Loucy (cell line): ENCODE measurements around the gene CPD.

Source experiments
- EZH2phosphoT487 ChIP-seq: fragments of 200-600 bp; IDR thresholded peaks from 2 replicates; pipeline ENCODE4 v1.6.1; 2018; ENCODE audit warnings: antibody characterized with exemption, mild to moderate bottlenecking, moderate library complexity, borderline replicate concordance
- TF ChIP-seq, protein P1 (sequence below): fragments of 200-600 bp; sonication (generic); conservative IDR thresholded peaks from 2 replicates; pipeline ENCODE4 v1.5.1; 2014; ENCODE audit warnings: mild to moderate bottlenecking, antibody characterized with exemption, low read length

DNA sequence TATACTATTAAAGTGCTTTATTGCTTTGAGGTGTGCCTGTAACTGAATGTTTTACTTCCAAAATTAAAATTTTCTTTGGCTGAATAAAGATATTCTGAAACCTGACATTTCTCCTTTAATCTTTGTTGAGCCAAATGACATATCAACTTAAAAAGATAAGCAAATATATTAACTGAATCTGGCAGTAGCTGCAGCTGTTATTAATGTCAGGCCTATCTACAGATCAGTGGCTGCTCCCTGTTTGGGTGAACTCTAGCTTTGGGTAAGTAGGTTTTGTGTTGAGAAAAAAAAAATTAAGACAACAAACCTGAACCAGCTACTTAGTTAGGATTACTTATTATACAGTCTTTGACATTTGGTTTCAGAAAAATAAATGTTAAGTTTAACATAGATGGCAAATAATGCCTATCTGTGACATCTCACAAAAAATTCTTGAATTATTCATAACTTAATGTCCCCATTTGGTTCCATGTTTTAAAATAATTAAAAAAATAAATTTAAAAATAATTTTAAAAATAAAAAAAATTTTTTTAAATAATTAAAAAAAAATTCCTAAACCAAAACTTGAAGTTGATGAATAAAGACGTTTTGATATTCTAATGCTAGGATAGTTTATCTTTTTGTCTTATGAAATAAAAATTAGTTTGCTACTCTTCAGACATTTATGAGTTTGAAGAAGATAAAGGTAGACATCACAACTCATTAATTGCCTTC, 19.8 kb downstream of the CPD start:
- TF ChIP-seq, protein P1, sequence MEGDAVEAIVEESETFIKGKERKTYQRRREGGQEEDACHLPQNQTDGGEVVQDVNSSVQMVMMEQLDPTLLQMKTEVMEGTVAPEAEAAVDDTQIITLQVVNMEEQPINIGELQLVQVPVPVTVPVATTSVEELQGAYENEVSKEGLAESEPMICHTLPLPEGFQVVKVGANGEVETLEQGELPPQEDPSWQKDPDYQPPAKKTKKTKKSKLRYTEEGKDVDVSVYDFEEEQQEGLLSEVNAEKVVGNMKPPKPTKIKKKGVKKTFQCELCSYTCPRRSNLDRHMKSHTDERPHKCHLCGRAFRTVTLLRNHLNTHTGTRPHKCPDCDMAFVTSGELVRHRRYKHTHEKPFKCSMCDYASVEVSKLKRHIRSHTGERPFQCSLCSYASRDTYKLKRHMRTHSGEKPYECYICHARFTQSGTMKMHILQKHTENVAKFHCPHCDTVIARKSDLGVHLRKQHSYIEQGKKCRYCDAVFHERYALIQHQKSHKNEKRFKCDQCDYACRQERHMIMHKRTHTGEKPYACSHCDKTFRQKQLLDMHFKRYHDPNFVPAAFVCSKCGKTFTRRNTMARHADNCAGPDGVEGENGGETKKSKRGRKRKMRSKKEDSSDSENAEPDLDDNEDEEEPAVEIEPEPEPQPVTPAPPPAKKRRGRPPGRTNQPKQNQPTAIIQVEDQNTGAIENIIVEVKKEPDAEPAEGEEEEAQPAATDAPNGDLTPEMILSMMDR: no peak
- TF ChIP-seq EZH2phosphoT487: no peak
